GM11168 (cell line): ENCODE measurements around the gene OSM.
"Not testable (repeated sequence)": the region's sequence is repeated elsewhere in the genome, so short reads cannot be mapped to it uniquely, and the experiment has no call there.

ENCODE experiments used
- in situ Hi-C: fragments of 300-500 bp; cut with MboI; formaldehyde crosslinking; loops from one replicate; pipeline ENCODE4 v1.12.0; 2022; ENCODE audit warnings: low sequenced_read_pairs; ENCODE audit not compliant: unreplicated experiment

OSM gene

DNA sequence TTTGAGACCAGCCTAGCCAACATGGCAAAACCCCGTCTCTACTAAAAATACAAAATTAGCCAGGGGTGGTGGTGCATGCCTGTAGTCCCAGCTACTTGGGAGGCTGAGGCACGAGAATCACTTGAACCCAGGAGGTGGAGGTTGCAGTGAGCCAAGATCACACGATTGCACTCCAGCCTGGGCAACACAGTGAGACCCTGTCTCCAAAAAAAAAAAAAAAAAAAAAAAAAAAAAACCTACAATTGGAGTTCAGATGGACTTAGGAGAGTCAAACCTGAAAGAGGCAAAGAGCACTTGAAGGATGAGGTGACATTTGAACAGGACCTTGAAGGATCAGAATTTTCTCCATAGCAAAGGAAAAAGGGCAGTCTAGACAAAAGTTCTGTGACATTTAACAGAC is 32.3 kb downstream of the OSM start:
- in situ Hi-C loops: not testable (repeated sequence)

DNA sequence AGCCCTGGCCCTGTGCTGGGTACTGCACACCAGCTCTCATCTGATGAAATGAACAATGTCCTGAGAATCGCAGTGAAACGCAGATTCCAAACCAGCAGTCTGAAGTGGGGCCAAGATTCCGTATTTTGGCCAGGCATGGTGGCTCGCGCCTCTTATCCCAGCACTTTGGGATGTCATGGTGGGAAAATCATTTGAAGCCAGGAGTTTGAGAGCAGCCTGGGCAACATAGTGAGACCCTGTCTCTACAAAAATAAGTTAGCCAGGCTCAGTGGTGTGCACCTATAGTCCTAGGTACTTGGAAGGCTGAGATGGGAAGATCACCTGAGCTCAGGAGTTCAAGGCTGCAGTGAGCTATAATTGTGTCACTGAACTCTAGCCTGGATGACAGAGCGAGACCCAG is 33.1 kb downstream of the OSM start:
- in situ Hi-C loops: no loop called here

DNA sequence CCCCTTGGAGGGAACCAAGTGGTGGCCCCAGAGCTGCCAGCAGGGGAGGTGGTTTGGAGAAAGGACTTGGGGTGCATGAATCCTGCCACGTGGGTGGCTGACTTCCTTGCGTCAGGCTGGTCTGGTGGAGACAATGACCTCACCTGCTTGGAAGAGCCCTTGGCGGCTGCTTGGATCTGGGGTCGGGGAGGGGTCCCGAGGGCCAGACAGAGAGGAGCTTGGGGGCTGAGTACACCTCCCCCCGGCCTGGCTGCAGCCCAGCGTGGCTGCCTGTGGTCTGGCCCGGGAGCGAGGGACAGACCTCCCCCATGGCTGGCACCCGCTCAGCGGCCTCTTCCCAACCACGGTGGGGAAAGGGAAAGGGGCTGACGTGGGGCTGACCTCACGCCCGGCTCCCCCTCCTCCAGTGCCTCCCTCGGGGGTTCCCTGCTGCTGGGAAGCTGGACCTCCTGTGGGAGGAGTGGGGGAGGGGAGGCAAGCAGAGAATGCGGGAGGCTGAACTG is 33.9 kb downstream of the OSM start:
- in situ Hi-C loops: no loop called here

DNA sequence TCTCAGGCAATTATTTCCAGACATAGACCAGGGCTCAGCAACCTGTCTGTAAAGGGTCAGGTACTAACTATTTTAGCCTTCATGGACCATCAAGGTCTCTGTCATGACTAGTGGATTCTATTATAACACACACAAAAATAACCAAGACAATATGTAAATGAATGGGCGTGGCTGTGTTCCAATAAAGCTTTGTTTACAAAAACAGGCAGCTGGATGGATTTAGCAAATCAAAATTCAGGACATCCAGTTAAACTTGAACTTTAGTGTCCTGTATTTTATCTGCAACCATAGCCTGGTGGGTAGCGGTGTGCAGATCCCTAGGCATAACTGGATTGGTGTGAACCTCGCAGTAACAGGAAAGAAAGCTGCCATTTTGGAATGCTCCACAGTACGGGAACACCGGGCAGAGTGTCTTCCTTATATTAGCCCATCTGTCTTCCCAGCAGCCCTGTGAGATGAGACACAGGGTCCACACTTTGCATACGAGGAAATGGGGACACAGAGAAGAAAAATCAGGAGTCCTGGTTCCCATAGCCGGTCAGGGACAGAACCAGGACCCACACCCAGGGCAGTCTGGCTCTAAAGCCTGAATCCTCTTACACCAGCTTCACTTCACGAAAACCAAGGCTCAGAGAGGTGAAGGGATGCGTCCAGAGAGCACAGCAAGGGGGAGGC is 35.7 kb downstream of the OSM start:
- in situ Hi-C loops: no loop called here

DNA sequence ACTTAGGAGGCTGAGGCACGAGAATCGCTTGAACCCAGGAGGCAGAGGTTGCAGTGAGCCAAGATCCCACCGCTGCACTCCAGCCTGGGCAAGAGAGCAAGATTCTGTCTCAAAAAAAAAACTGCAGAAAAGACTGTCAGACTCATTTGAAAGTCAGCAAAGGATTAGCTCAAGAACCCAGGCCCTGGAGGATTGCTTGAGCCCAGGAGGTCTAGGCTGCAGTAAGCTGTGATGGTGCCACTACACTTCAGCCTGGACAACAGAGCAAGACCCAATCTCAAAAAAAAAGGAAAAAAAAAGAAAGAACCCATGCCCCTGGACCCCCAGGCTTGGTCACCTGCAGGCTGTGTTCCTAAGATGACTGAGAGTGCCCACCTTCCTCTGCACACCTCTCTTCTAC is 36.3 kb downstream of the OSM start:
- in situ Hi-C loops: no loop called here

DNA sequence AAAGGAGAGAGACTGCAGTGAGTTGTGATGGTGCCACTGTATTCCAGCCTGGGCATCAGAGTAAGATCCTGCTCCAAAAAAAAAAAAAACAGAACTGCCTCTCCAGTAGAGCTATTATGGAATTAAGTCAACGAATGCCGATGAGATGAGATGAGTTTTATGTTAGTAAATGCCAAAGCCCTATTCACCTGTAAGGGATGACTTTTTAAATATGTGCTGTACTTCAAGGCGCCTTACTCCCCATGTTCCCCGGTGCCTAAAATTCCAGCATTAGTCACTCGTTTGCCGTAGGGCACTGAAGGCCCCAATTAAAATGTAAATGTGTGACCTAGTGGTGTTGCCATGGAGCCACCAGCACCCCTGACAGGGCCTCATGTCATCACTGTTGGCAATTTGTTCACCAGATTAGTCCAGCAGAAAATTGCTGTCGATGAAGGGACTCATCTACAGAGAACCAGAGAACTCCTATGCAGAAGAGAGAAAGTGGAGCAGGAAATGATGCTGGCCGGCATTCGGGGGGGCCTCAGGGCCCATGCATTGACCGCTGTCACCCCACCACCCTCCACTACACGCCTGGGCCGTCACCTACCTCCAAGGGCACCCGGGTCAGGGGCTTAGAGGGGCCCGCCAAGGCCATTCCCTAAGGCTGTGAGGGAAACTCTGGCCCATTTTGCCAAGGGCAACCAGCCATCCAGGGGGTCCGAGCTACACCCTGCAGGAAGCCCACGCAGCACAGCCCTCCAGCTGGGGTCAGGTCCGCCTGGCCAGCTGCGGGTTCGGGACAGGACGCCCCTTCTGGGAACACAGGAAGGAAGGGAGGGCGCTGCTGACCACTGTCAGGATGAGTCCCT is 37.9 kb downstream of the OSM start:
- in situ Hi-C loops: no loop called here

DNA sequence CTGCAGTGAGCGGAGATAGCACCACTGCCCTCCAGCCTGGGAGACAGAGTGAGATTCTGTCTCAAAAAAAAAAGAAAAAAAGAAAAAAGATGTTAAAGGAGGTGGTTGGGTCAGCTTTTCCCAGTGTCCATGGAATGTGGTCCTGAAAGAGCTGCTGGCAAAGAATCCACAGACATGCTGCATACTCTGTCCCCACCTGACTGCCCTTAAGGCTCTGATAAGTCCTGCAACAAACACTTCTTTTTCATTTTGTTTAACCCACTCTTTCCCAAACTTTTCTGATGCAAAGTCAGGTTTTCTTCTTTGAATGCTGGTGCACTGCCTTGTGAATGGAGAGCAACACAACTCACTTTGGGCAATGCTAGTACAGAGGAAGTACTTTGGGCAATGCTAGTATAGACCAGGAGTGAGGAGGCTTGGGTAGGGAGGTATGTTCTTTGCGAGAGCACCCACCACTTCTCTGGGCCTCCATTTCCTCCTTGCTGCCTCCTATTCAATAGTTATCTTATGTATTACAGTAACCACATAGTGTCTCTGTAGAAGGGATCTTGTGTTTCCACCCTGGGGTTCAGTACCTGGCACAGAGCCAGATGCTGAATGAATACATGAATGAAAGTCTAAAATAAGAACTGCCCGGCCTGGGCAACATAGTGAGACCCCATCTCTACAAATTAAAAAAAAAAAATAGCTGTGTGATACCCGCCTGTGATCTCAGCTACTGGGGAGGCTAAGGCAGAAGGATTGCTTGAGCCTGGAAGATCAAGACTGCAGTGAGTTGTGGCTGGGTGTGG is 39.0 kb downstream of the OSM start:
- in situ Hi-C loops: no loop called here

DNA sequence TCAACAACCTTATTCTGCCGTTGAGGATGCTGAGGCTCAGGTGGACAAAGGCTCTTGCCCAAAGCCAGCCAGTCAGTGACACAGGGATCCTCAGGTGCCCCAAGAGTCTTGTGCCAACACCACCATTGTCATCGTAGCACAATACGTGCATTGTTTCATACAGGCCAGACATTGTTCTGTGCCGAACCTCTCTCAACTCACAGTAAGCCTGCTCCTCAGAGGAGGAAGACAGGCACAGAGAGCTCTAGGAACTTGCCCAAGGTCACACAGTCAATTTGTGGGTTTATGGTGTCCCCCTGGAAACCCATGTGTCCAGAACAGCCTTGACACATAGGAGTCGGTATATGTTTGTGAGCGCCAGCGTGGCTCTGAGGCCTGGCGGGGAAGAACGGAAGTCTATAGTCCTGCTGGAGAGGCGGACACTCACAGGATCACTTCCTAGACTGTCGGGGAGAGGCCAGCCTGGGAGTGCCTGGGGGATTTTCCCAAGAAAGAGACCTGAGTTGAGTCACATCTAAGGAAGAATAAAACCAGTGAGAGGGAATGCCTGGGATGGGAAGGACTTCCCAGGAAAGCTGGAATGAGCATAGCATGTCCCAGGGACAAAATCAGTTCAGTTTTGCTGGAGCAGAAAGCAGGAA is 40.3 kb downstream of the OSM start:
- in situ Hi-C loops: no loop called here

DNA sequence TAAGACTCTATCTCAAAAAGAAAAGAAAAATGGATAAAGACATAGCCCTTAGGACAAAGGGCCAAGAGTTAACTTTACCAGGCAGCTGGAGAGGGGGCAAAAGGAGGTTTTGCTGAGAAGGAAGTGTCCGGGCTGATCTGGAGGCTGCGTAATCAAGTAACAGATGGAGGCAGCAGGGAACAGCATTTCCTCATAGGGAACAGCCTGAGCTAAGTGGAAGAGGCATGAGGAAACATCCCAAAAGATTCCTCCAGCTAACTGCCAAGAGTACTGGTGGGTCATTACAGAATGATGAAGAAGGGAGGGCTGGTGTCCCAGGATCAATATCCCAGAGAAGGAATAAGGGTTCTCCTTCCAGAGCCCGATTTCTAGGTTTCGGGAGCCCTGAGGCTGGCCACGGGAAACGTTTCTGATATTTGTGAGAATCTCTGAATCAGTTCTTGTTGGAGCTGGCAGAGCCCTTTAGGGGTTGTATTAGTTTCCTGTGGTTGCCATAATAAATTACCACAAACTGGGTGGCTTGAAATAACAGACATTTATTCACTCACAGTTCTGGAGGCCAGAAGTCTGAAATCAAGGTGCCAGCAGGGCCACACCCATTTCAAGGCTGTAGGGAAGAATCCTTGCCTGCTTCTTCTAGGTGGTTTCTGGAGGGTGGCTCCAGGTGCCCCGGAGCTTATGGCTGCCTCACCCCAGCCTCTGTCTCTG is 41.3 kb downstream of the OSM start:
- in situ Hi-C loops: no loop called here

DNA sequence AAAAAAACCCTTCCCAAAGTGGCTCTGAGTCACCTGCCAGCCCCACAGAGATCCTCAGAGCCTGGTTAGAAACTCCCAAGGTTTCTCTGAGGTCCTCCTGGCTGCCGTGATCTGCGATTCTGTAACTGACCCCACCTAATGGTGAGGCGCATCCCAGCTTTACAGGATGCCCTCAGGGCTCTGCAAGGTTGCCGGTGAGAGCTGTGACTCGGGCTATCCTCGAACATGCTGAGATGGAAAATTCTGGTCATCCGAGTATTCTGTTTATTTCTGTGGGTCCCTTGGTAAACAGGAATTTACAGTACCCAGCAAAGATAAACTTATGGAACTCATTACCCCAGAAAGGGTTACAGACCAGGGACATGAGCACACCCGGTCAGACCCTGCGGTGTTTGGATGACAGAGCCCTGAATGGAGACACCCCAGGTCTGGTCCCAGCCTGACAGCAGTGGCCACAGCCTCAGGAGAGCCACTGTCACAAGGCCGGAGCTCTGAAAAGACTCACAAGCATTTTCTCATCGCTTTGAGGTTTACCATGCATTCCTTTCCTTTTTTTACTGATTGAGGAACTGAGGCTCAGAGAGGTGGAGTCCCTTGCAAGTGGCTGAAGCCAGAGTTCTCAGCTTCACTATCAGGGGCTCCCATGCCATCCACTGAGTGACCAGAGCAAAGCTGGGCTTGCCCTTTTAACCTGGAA is 42.3 kb downstream of the OSM start:
- in situ Hi-C loops: no loop called here

DNA sequence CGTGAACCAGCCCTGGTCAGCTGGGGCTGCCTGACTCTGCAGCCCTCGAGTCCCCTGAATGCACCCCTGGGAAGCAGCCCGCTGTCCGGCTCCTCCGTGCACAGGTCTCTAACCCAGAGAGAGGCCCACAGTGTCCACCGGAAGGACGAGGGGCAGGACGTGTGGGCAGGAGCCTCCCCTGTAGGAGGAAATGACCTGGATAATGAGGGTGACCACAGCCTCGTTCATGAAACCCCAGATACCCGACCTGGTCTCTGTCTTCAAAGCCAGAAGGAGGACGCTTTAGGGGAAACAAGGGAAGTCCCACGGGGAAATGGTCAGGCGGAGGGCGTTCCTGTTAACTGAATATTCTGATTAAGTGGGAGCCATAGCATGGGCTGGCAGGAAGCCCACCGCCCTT is 43.3 kb downstream of the OSM start:
- in situ Hi-C loops: no loop called here

DNA sequence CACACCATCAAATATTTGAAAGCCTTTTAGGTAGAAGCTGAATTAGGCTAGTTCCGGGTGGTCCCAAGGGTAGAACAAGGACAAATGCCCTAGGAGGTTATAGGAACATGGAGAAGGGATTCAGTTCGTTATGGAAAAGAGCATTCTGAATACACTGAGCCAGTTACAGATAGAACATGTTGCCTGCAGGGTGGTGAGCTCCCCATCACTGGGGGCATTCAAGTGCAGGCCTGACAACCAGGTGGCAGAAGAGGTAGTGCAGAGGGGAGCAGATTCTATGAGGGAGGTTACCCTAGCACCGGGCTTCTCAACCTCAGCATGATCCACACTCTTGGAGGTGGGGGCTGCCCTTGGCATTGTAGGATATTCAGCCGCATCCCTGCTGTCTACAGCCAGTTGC is 44.3 kb downstream of the OSM start:
- in situ Hi-C loops: no loop called here

DNA sequence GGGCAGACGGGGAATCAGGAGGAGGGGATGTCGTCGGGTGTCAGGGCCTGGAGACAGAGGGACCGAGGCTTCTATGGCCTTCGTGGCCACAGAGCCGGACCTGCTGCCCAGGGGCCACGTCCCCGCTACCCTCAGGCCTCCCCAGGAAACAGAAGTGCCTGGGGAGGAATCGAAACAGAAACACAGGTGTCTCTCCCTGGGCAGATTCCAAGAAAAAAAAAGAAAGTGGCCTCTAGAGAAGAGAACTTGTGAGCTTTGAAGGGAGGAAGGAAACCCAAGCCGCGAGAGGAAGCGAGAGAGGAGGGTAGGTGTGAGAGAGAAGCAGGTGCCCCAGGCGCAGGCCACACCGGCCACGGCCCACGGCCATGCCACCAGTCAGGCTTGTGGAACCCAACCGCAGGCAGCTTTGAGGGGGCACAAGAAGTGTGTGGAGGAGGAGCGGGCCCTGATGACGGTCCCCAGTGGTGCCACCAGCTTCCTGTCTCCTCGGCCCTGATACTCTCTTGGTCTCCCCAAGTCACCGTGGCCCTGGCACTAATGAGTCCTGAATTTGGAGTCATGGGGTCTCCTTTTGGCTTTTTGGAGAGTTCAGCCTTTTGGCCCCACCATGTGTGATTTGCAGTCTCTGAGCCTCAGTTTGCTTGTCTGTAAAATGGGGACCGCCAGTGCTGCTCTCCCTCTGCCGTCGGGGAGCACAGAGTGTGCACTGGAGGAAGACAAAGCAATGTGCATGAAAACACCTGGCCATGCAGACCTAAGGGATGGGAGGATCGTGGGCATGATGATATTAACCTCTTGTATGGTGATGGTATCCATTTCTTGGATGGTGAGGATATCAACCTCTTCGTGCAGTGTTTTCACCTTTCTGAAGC is 45.3 kb downstream of the OSM start:
- in situ Hi-C loops: no loop called here

DNA sequence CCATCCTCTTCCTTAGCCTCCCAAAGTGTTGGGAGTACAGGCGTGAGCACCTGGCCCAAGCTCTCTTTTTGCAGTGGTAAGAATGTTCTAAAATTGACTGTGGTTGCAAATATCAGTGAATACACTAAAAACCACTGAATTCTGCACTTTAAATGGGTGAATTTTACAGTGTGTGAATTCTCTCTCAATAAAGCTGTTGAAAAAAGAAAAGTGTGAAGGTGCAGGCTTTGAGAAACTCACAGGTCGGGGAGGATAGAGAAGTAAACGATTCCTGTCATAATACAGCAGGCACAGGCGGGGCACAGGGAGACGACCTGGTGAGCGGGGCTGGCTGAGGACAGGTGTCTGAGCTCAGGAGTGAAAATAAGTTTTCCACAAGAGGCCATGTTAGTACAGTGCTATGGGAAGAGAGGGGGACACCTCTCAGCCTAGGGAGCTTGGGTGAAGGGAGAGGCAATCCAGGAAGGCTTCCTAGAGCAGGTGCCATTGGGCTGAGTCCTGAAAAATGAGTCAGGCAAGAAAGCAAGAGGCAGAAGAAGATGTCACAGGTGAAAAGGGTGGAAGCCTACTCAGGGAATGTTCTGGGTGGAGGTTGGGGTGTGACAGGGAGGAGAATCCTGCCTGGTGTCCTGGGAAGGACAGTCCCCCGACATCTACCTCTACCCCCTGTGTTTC is 46.2 kb downstream of the OSM start:
- in situ Hi-C loops: no loop called here

DNA sequence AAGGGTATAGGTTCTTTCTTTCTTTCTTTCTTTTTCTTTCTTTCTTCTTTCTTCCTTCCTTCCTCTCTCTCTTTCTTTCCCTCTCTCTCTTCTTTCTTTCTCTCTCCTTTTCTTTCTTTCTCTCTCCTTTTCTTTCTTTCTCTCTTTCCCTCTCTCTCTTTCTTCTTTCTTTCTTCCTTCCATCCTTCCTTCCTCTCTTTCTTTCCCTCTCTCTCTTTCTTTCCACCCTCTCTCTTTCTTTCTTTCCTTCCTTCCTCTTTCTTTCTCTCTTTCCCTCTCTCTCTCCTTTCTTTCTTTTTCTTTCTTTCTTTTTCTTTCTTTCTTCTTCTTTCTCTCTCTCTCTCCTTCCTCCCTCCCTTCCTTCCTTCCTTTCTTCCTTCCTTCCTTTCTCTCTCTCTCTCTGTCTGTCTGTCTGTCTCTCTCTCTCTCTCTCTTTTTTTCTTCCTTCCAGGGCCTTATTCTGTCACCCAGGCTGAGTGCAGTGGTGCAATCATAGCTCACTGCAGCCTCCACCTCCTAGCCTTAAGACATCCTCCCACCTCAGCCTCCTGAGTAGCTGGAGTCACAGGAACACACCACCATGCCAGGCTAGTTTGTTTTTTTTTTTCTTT is 46.9 kb downstream of the OSM start:
- in situ Hi-C loops: no loop called here

DNA sequence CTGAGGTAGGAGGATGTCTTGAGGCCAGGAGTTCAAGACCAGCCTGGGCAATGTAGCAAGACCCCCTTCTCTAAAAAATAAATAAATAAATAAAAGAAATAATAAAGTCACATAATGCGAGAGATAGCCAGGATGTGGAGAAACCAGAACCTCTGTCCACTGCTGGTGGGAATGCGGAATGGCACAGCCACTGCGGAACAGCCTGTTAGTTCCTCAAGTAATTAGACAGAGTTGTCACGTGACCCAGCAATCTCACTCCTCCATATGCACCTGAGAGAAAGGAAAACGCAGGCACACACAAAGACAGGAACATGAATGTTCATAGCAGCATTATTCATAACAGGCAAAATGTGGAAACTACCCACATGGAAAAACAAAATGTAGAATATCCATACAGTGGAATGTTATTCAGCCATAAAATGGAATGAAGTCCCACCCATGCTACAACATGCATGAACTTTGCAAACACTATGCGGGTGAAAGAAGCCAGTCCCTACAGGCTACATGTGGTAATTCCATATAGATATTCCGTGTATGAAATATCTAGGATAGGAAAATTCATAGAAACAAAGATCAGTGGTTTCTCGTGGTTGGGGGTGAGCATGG is 47.5 kb downstream of the OSM start:
- in situ Hi-C loops: no loop called here
